GM19193 (cell line): ENCODE results near the gene CASK.

Source experiments
- POLR2A ChIP-seq: IDR thresholded peaks from 4 replicates; pipeline ENCODE4 v1.6.1; 2011; ENCODE audit not compliant: insufficient read depth, insufficient read length; ENCODE audit errors: extremely low read depth

Gene CASK

GRCh38 chrX:41470706-41471105 lies 452.6 kb downstream of the CASK start:
- no peak for TF ChIP-seq POLR2A

- no peak for TF ChIP-seq POLR2A
These were observed 454.6 kb downstream of the CASK start for GRCh38 chrX:41468647-41469323.
